GM13976 (cell line): ENCODE measurements around the gene SDK1.
"Not testable (repeated sequence)": the region's sequence is repeated elsewhere in the genome, so short reads cannot be mapped to it uniquely, and the experiment has no call there.

Experiments used
- DNase-seq: peaks from one replicate; pipeline ENCODE4 v3.0.0; 2012; ENCODE audit warnings: low spot score
- in situ Hi-C: fragments of 300-500 bp; cut with MboI; formaldehyde crosslinking; loops from one replicate; pipeline ENCODE4 v1.12.0; 2022; ENCODE audit warnings: low sequenced_read_pairs, mixed read lengths, inconsistent platforms; ENCODE audit not compliant: unreplicated experiment
- TF ChIP-seq, protein P1 (sequence below): IDR thresholded peaks from 2 replicates; pipeline ENCODE4 v1.5.1; 2012; ENCODE audit warnings: borderline replicate concordance, mild to moderate bottlenecking; ENCODE audit not compliant: insufficient read depth; ENCODE audit errors: extremely low read depth, missing control alignments, control extremely low read depth

SDK1 gene

DNA sequence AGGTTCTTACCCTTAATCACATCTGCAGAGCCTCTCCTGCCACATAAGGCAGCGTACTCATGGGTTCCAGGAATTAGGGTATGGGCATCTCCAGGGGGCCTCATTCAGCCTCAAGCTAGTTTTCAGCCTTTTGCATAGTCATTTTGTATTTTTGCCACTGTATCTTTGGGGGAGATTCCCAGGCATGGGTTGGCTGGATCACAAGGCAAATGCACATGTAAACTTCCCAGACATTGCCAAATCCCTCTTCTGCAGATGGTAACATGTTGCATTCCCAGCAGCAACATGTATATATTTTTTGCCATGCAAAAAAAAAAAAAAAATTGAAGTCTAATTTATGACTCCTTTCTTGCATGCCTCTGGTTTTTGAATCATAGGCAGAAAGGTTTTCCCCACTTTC lies 785.7 kb downstream of the SDK1 start:
- DNase-seq, result no peak
- in situ Hi-C loops, result no loop called here
- TF ChIP-seq, protein P1, sequence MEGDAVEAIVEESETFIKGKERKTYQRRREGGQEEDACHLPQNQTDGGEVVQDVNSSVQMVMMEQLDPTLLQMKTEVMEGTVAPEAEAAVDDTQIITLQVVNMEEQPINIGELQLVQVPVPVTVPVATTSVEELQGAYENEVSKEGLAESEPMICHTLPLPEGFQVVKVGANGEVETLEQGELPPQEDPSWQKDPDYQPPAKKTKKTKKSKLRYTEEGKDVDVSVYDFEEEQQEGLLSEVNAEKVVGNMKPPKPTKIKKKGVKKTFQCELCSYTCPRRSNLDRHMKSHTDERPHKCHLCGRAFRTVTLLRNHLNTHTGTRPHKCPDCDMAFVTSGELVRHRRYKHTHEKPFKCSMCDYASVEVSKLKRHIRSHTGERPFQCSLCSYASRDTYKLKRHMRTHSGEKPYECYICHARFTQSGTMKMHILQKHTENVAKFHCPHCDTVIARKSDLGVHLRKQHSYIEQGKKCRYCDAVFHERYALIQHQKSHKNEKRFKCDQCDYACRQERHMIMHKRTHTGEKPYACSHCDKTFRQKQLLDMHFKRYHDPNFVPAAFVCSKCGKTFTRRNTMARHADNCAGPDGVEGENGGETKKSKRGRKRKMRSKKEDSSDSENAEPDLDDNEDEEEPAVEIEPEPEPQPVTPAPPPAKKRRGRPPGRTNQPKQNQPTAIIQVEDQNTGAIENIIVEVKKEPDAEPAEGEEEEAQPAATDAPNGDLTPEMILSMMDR, result no peak

GRCh38 chr7:4091767-4092166 lies 790.7 kb downstream of the SDK1 start:
- no peak for DNase-seq
- in situ Hi-C loops, result no loop called here
- TF ChIP-seq, protein P1, result no peak

- TF ChIP-seq, protein P1, result no peak
- in situ Hi-C loops, result no loop called here
- no peak for DNase-seq
Measured at GRCh38 chr7:4093035-4093434, 792.0 kb downstream of the SDK1 start.

DNA sequence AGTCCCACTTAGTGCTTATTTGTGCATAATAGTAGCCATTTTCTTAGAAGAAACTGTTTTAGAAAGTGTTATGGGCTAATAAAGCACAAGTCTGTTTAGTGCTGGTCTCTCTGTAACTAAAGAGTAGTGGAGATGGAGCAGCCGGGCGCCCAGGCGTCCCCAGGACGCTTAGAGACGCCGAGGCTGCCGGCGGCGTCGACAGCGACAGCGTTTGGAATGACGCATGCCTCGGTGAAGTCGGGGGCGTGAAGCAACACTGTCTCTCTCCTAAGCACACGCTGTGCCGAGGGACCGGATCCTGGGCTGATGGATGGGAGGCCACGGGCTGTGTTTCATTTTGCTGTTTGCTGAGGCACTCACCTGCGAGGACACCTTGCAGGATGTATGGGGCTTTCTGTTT lies 792.4 kb downstream of the SDK1 start:
- no peak for DNase-seq
- TF ChIP-seq, protein P1, result no peak
- in situ Hi-C loops, result no loop called here

DNA sequence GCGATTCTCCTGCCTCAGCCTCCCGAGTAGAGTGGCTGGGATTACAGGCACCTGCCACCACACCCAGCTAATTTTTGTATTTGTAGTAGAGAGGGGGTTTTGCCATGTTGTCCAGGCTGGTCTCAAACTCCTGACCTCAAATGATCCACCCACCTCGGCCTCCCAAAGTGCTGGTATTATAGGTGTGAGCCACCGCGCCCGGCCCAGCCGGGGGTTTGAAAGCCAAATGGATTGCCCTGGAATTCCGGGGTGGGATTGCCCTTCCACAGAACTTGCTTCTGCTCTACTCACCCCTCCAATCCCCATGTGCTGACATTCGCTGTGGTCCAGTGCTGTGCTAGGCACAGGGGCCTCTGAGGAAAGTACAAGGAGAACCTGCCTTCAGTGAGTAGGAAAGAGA lies 793.1 kb downstream of the SDK1 start:
- in situ Hi-C loops, DNase-seq: not testable (repeated sequence)

DNA sequence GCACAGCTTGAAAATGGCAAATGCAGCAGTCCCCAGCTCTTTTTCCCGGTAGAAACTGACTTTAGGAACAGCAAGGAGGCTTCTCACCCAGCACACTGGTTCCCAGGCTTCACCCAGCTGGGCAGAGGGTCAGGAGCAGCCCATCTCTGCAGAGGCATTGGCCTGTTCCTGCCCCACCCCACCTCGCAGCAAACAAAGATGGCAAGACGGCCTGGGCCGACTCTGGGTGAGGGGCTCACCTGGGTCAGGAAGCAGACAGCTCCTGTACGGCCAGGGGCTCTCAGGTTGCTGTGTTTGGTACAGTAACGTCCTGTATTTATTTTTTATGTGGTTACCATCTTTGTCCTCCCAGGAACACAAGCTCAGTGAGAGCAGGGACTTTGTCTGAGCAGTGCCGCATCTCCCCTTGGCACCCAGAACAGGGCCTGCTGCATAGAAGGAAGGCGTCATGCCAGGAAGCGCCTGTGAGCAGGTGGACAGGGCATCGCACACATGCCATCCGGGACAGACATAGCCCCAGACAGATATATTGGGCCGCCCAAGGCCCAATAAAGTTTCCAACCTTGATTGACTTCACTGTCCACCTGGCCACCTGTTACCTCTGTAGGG lies 796.1 kb downstream of the SDK1 start:
- in situ Hi-C loops, result no loop called here
- TF ChIP-seq, protein P1, result no peak
- no peak for DNase-seq

DNA sequence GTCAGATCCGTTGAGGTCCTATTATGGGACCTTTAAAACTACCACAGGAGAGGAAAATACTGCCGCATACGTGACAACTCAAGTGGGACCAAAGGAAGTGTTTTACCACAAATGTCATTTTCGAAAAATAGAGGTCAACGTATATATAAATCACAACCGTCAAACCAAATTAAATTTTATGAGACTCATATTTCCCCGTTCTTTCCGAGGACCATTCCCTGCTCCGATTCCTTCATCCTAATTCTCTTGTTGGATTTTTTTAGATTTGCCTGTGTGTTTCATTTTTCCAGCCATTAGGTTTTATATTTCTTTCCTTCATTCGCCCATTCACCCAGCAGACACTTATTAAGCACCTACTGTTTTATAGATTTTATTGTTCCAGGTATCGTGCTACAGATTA lies 797.1 kb downstream of the SDK1 start:
- TF ChIP-seq, protein P1, result no peak
- in situ Hi-C loops, result no loop called here
- no peak for DNase-seq
